ENCODE measurements around the gene ACTR2.

Gene ACTR2

DNA sequence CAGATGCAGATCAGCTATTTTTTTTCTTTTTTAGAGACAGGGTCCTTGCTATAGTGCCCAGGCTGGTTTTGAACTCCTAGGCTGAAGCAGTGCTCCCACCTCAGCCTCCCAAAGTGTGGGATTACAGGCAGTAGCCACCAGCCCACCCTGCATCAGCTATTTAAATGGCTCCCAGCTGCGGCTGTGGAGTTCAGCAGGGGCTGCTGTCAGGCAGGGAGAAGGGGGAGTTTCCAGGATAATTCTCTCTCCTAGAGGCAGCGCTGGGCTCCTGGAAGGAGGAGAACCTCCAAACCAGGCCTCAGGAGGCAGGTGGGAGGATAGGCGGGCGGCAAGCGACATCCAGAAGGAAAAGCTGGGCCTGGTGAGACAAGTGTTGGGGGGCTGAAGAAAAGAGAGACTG lies 65.7 kb downstream of the ACTR2 start:
- Histone ChIP-seq H2BK120ac (ENCODE audit: insufficient read depth, low read length, poor library complexity) (no peak overlapping the region), H3K36me3 (ENCODE audit: control insufficient read depth in 1 of 2, insufficient read depth in 2 of 2, low read length in 2 of 2) (no peaks in the 10 kb centered on the region), H3K14ac (ENCODE audit: low read length) (no peak overlapping the region), H3K4ac (ENCODE audit: low read depth, low read length) (no peak overlapping the region), H3K9me3 (ENCODE audit: insufficient read depth, low read depth, low read length) (no peaks in the 10 kb centered on the region), H3K79me2 (ENCODE audit: control insufficient read depth, insufficient read depth, low read length, poor library complexity) (no peaks in the 10 kb centered on the region), H3K9ac (ENCODE audit: low read length) (no peak overlapping the region), H3K27ac (ENCODE audit: low read depth, low read length) (no peak overlapping the region), H3K18ac (ENCODE audit: low read length) (no peak overlapping the region), H4K91ac (ENCODE audit: low read depth, low read length) (no peak overlapping the region), H3K27me3 (ENCODE audit: insufficient read depth, low read length) (no peaks in the 10 kb centered on the region), H4K8ac (ENCODE audit: low read depth, low read length) (no peak overlapping the region), H3K79me1 (ENCODE audit: low read length) (no peaks in the 10 kb centered on the region), H3K4me3 (ENCODE audit: low read depth, low read length) (no peak overlapping the region), H3K4me1 (ENCODE audit: control insufficient read depth in 1 of 2, insufficient read depth in 2 of 2, low read length in 2 of 2) (no peaks in the 10 kb centered on the region), H4K12ac (ENCODE audit: low read depth, low read length) (no peak overlapping the region), H3K4me2 (ENCODE audit: low read length) (no peak overlapping the region), H3K23ac (ENCODE audit: low read length) (no peak overlapping the region), H2BK5ac (ENCODE audit: low read depth, low read length, poor library complexity) (no peak overlapping the region), H2BK12ac (ENCODE audit: low read length) (no peak overlapping the region), H2AFZ (ENCODE audit: insufficient read depth, low read length, poor library complexity) (no peak overlapping the region), H2AK5ac (ENCODE audit: low read length) (no peak overlapping the region)
- DNase-seq, result no peak
- WGBS (ENCODE audit: extremely low coverage, insufficient coverage, insufficient read length), result no CpG with 5 or more reads among the region's 5 CpGs

DNA sequence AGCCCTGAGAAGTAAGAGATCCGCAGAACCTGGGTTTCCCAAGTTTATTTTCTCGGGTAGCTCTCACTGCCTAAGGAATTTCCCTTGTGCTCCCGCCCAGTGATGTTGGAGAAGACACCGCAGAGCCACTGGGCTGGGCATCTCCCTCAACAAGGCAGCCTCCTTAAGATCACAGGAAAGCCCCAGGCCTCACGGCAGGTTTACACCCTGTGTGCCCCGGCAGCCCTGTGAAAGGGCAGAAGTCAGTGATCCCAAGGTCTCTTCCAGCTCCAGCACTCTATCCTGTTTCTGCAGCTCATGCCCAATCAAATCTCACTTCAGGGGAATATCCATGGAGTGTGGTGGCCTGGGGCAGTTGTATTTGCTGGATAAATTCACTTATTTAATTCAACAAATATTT lies 66.5 kb downstream of the ACTR2 start:
- no peak overlapping the region for H3K4me2 ChIP-seq (ENCODE audit: low read length)
- no peak overlapping the region for H2BK120ac ChIP-seq (ENCODE audit: insufficient read depth, low read length, poor library complexity)
- no peak overlapping the region for H2AFZ ChIP-seq (ENCODE audit: insufficient read depth, low read length, poor library complexity)
- no peak overlapping the region for H4K12ac ChIP-seq (ENCODE audit: low read depth, low read length)
- H3K9me3 ChIP-seq (ENCODE audit: insufficient read depth, low read depth, low read length), result no peaks in the 10 kb centered on the region
- H3K79me1 ChIP-seq (ENCODE audit: low read length), result no peaks in the 10 kb centered on the region
- no peaks in the 10 kb centered on the region for H3K79me2 ChIP-seq (ENCODE audit: control insufficient read depth, insufficient read depth, low read length, poor library complexity)
- H2BK5ac ChIP-seq (ENCODE audit: low read depth, low read length, poor library complexity), result no peak overlapping the region
- H3K9ac ChIP-seq (ENCODE audit: low read length), result no peak overlapping the region
- no peak overlapping the region for H3K4ac ChIP-seq (ENCODE audit: low read depth, low read length)
- no peaks in the 10 kb centered on the region for H3K27me3 ChIP-seq (ENCODE audit: insufficient read depth, low read length)
- H3K18ac ChIP-seq (ENCODE audit: low read length), result no peak overlapping the region
- no peak overlapping the region for H3K14ac ChIP-seq (ENCODE audit: low read length)
- H3K36me3 ChIP-seq (ENCODE audit: control insufficient read depth in 1 of 2, insufficient read depth in 2 of 2, low read length in 2 of 2), result no peaks in the 10 kb centered on the region
- H3K27ac ChIP-seq (ENCODE audit: low read depth, low read length), result no peak overlapping the region
- H3K4me1 ChIP-seq (ENCODE audit: control insufficient read depth in 1 of 2, insufficient read depth in 2 of 2, low read length in 2 of 2), result no peaks in the 10 kb centered on the region
- no peak for DNase-seq
- no peak overlapping the region for H3K4me3 ChIP-seq (ENCODE audit: low read depth, low read length)
- H4K8ac ChIP-seq (ENCODE audit: low read depth, low read length), result no peak overlapping the region
- WGBS (ENCODE audit: extremely low coverage, insufficient coverage, insufficient read length), result no CpG with 5 or more reads among the region's 6 CpGs
- H3K23ac ChIP-seq (ENCODE audit: low read length), result no peak overlapping the region
- no peak overlapping the region for H4K91ac ChIP-seq (ENCODE audit: low read depth, low read length)
- no peak overlapping the region for H2AK5ac ChIP-seq (ENCODE audit: low read length)
- H2BK12ac ChIP-seq (ENCODE audit: low read length), result no peak overlapping the region

DNA sequence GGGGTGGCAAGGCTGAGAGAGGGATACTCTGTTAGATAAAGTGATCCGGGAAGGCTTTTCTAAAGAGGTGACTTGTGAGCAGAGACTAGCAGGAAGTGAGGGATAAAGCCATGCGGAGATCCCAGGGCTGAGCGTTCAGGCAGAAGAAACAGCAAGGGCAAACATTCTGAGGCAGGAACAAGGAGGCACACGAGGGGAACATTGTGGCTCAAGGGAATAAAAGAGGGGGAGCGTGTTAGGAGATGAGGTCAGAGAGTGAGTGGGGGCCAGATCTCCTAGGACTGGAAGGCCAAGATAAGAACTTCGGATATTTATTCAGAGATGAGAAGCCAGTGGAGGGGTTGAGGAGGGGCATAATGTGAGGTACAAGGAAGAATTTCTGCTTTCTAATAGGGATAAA lies 67.1 kb downstream of the ACTR2 start:
- Histone ChIP-seq H2AFZ (ENCODE audit: insufficient read depth, low read length, poor library complexity) (no peak overlapping the region), H3K36me3 (ENCODE audit: control insufficient read depth in 1 of 2, insufficient read depth in 2 of 2, low read length in 2 of 2) (no peaks in the 10 kb centered on the region), H3K79me1 (ENCODE audit: low read length) (no peaks in the 10 kb centered on the region), H3K4me1 (ENCODE audit: control insufficient read depth in 1 of 2, insufficient read depth in 2 of 2, low read length in 2 of 2) (no peaks in the 10 kb centered on the region), H4K12ac (ENCODE audit: low read depth, low read length) (no peak overlapping the region), H3K4me3 (ENCODE audit: low read depth, low read length) (no peak overlapping the region), H2BK12ac (ENCODE audit: low read length) (no peak overlapping the region), H3K4me2 (ENCODE audit: low read length) (no peak overlapping the region), H3K4ac (ENCODE audit: low read depth, low read length) (no peak overlapping the region), H3K79me2 (ENCODE audit: control insufficient read depth, insufficient read depth, low read length, poor library complexity) (no peaks in the 10 kb centered on the region), H4K8ac (ENCODE audit: low read depth, low read length) (no peak overlapping the region), H2BK5ac (ENCODE audit: low read depth, low read length, poor library complexity) (no peak overlapping the region), H3K9ac (ENCODE audit: low read length) (no peak overlapping the region), H4K91ac (ENCODE audit: low read depth, low read length) (no peak overlapping the region), H2AK5ac (ENCODE audit: low read length) (no peak overlapping the region), H3K27ac (ENCODE audit: low read depth, low read length) (no peak overlapping the region), H3K9me3 (ENCODE audit: insufficient read depth, low read depth, low read length) (no peaks in the 10 kb centered on the region), H3K18ac (ENCODE audit: low read length) (no peak overlapping the region), H3K14ac (ENCODE audit: low read length) (no peak overlapping the region), H3K23ac (ENCODE audit: low read length) (no peak overlapping the region), H3K27me3 (ENCODE audit: insufficient read depth, low read length) (no peaks in the 10 kb centered on the region), H2BK120ac (ENCODE audit: insufficient read depth, low read length, poor library complexity) (no peak overlapping the region)
- no peak for DNase-seq
- no CpG with 5 or more reads among the region's 6 CpGs for WGBS (ENCODE audit: extremely low coverage, insufficient coverage, insufficient read length)

DNA sequence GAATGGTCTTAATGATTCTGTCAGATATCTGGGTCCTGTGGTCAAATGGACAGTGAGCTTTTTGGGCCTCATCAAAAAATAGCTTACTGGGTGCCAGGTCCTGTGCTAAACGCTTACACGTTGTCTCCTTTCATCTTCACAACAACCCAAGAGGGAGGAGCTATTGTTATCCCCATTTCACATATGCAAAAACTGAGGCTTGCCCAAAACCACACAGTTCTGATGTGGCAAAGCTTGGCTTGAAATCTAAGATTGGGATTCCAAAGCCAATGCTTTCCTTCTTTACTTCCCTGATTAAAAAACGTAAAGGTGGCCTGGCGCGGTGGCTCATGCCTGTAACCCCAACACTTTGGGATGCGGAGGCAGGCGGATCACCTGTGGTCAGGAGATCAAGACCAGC lies 69.3 kb downstream of the ACTR2 start:
- H3K9me3 ChIP-seq (ENCODE audit: insufficient read depth, low read depth, low read length), result no peaks in the 10 kb centered on the region
- no CpG with 5 or more reads among the region's 7 CpGs for WGBS (ENCODE audit: extremely low coverage, insufficient coverage, insufficient read length)

More for the DNA sequence above, 69.3 kb downstream of the ACTR2 start:
- Histone ChIP-seq H4K91ac (ENCODE audit: low read depth, low read length) (no peak overlapping the region), H3K4me3 (ENCODE audit: low read depth, low read length) (no peak overlapping the region), H4K8ac (ENCODE audit: low read depth, low read length) (no peak overlapping the region), H3K14ac (ENCODE audit: low read length) (no peak overlapping the region), H3K4me1 (ENCODE audit: control insufficient read depth in 1 of 2, insufficient read depth in 2 of 2, low read length in 2 of 2) (no peaks in the 10 kb centered on the region), H3K36me3 (ENCODE audit: control insufficient read depth in 1 of 2, insufficient read depth in 2 of 2, low read length in 2 of 2) (no peaks in the 10 kb centered on the region), H3K27me3 (ENCODE audit: insufficient read depth, low read length) (no peaks in the 10 kb centered on the region), H3K4ac (ENCODE audit: low read depth, low read length) (no peak overlapping the region), H2AFZ (ENCODE audit: insufficient read depth, low read length, poor library complexity) (no peak overlapping the region), H3K27ac (ENCODE audit: low read depth, low read length) (no peak overlapping the region), H3K9ac (ENCODE audit: low read length) (no peak overlapping the region), H2BK12ac (ENCODE audit: low read length) (no peak overlapping the region), H3K4me2 (ENCODE audit: low read length) (no peak overlapping the region), H3K23ac (ENCODE audit: low read length) (no peak overlapping the region), H3K79me1 (ENCODE audit: low read length) (no peaks in the 10 kb centered on the region), H3K18ac (ENCODE audit: low read length) (no peak overlapping the region), H2AK5ac (ENCODE audit: low read length) (no peak overlapping the region), H2BK120ac (ENCODE audit: insufficient read depth, low read length, poor library complexity) (no peak overlapping the region), H4K12ac (ENCODE audit: low read depth, low read length) (no peak overlapping the region), H3K79me2 (ENCODE audit: control insufficient read depth, insufficient read depth, low read length, poor library complexity) (no peaks in the 10 kb centered on the region), H2BK5ac (ENCODE audit: low read depth, low read length, poor library complexity) (no peak overlapping the region)
- DNase-seq, result no peak
